ENCODE measurements around the gene RNASE7.

RNASE7 gene, protein sequence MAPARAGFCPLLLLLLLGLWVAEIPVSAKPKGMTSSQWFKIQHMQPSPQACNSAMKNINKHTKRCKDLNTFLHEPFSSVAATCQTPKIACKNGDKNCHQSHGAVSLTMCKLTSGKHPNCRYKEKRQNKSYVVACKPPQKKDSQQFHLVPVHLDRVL

DNA sequence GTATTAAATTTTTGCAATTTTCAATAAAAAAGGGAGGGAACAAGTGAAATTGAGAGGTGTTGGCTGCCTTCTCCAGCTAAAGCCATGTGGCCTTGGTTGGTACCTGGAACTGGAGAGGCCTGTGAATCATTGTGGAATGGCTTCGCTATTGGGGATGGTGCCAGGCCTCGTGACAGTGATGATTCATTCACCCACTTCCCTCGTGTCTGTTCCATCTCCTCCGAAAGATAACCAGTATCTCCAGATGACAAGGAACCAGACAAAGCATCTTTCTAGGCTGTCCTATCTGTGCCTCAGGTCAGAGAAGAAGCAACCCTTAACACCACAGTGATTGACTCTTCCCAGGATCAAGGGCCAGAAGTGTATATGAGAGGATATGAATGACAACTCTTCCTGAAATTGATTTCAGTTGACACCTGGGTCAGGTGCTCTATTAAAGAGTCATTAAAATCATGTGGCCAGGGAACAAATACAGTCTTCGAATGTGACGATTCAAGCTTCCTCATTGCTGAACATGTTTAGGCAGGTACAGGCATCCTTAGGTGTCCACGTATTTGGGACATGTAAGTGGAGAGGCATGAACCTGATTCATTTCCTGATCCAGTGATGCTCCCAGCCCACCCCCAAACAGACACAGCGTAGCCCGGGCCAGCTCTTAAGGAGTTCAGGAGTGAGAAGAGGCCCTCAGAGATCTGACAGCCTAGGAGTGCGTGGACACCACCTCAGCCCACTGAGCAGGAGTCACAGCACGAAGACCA, at the start of gene RNASE7:
RNASE7 (plus strand) TSS at position 687 of the 758 bp plus-strand sequence. CDS start 631 bp downstream, outside the sequence.
- no peak within 1 kb of the TSS for H3K27ac ChIP-seq
- no peaks in the 10 kb centered on the region for H3K9me3 ChIP-seq
- no peak for DNase-seq
- H3K4me1 ChIP-seq: peaks cover 0 to 25% (median 19%) of the 10 kb centered on the region in 4 donors
- TF ChIP-seq, protein P1, sequence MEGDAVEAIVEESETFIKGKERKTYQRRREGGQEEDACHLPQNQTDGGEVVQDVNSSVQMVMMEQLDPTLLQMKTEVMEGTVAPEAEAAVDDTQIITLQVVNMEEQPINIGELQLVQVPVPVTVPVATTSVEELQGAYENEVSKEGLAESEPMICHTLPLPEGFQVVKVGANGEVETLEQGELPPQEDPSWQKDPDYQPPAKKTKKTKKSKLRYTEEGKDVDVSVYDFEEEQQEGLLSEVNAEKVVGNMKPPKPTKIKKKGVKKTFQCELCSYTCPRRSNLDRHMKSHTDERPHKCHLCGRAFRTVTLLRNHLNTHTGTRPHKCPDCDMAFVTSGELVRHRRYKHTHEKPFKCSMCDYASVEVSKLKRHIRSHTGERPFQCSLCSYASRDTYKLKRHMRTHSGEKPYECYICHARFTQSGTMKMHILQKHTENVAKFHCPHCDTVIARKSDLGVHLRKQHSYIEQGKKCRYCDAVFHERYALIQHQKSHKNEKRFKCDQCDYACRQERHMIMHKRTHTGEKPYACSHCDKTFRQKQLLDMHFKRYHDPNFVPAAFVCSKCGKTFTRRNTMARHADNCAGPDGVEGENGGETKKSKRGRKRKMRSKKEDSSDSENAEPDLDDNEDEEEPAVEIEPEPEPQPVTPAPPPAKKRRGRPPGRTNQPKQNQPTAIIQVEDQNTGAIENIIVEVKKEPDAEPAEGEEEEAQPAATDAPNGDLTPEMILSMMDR (IDR thresholded peaks at IDR 0.05): no peak
- intact Hi-C loops (cut with DNase I; ENCODE audit: low total_unique reads): loop anchor here (2.0 kb wide), 1 partner anchor 27 kb away; no protein-coding TSS in a partner anchor
- peaks cover 0 to 8% of the 10 kb centered on the region in 2 donors for H3K27me3 ChIP-seq
- no peak within 1 kb of the TSS for H3K4me3 ChIP-seq
- H3K36me3 ChIP-seq: no peaks in the 10 kb centered on the region

DNA sequence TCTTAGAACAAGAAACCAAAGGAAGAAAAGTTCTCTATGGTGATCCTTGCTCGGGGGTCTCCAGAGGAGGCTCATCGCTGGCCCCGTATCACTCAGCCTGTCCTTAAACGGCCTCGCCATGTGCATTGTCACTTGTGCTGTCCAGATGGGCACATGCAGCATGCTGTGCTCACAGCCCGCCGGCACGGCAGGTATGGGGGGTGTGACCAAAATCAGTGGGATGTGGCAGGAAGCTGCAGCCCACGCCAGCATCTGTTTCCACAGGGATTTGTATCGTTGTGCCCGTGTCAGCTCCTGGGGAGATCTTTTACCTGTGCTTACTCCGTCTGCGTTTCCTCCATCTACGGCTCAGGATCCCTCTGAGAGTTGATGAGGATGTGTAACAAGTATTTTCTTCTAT, 45.6 kb upstream of the RNASE7 start:
- no peaks in the 10 kb centered on the region for H3K27me3 ChIP-seq
- TF ChIP-seq, protein P1 (IDR thresholded peaks at IDR 0.05): no peak
- H3K36me3 ChIP-seq: peaks cover 46 to 63% (median 56%) of the 10 kb centered on the region in 3 donors
- H3K27ac ChIP-seq: no peak overlapping the region
- H3K4me1 ChIP-seq: peaks cover 0 to 14% (median 8%) of the 10 kb centered on the region in 4 donors
- intact Hi-C loops (cut with DNase I; ENCODE audit: low total_unique reads): no loop called here
- H3K9me3 ChIP-seq: no peaks in the 10 kb centered on the region
- H3K4me3 ChIP-seq: no peak overlapping the region
- no peak for DNase-seq

DNA sequence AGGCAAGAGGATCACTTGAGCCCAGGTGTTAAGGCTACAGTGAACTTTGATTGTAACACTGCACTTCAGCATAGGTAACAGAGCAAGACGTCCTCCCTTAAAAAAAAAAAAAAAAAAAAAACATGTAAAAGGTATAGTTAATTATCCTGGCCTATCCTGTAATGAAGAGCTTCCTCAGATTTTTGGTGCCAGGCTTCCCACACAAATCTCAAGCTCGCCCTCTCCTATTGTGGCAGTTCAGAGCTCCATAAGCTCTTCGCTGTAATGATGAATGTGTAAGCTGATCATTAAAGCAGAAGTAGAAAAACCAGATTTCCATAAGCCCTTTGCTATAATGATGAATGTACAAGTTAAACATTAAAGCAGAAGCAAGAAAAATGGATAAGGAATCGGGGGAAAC, 45.0 kb upstream of the RNASE7 start:
- intact Hi-C loops (cut with DNase I; ENCODE audit: low total_unique reads): no loop called here
- no peak overlapping the region for H3K4me3 ChIP-seq
- peaks cover 45 to 57% (median 55%) of the 10 kb centered on the region in 3 donors for H3K36me3 ChIP-seq
- TF ChIP-seq, protein P1 (IDR thresholded peaks at IDR 0.05): no peak
- DNase-seq: no peak
- H3K27ac ChIP-seq: no peak overlapping the region
- H3K4me1 ChIP-seq: peaks cover 0 to 8% (median 3%) of the 10 kb centered on the region in 4 donors
- H3K27me3 ChIP-seq: no peaks in the 10 kb centered on the region
- no peaks in the 10 kb centered on the region for H3K9me3 ChIP-seq

DNA sequence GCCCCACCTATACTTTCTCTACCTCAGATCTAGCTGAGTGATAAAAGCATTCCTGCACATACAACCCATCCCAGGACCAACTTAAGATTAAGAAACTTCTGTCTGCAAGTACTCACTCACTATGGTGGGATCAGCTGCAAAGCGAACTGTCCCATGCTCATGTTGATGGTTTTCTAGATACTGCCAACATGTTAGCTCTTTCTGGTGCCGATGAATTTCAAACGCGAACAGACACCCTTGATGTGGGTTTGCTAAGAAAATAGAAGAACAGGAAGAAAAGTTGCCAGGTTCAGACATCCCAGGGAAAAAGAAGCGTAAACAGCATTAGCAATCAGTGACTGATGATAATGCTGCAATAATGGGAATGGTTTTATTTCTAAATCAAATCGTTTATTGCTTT, 44.6 kb upstream of the RNASE7 start:
- H3K27ac ChIP-seq: no peak overlapping the region
- H3K4me1 ChIP-seq: peaks cover 0 to 7% (median 3%) of the 10 kb centered on the region in 4 donors
- peaks cover 41 to 52% (median 50%) of the 10 kb centered on the region in 3 donors for H3K36me3 ChIP-seq
- no peaks in the 10 kb centered on the region for H3K27me3 ChIP-seq
- DNase-seq: no peak
- intact Hi-C loops (cut with DNase I; ENCODE audit: low total_unique reads): no loop called here
- TF ChIP-seq, protein P1 (IDR thresholded peaks at IDR 0.05): no peak
- H3K4me3 ChIP-seq: no peak overlapping the region
- no peaks in the 10 kb centered on the region for H3K9me3 ChIP-seq

DNA sequence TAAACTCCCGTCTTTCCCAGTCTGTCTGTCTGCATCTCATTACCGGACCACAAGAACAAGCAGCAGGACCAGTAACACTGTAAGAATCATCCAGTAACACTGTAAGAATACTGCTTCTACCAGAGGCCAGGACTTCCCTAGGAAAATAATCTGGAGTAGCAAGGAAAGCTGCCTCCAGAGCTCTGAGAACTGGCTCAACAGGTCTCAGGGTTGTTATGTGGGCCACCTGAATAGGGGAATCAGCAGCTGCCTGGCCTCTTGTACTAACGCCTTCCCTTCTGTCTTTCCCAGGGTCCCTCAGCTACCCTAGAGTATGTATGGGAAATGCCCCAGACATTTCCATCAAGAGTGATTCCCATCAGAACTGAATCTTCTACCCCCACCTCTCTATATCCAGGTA, 44.0 kb upstream of the RNASE7 start:
- peaks cover 37 to 47% (median 45%) of the 10 kb centered on the region in 3 donors for H3K36me3 ChIP-seq
- no peak for DNase-seq
- TF ChIP-seq, protein P1 (IDR thresholded peaks at IDR 0.05): no peak
- intact Hi-C loops (cut with DNase I; ENCODE audit: low total_unique reads): no loop called here
- H3K27me3 ChIP-seq: no peaks in the 10 kb centered on the region
- H3K4me1 ChIP-seq: peaks cover 0 to 7% (median 3%) of the 10 kb centered on the region in 4 donors
- H3K27ac ChIP-seq: peak overlapping the region in 1 of 2 donors; percentile 52
- no peaks in the 10 kb centered on the region for H3K9me3 ChIP-seq
- H3K4me3 ChIP-seq: no peak overlapping the region
